ENCODE data around the gene HESX1. TPM values are rescaled to one million over a fixed set of nuclear protein-coding genes. Genes with fewer than 3 reads are reported as not detected.

HESX1 gene
- total and polyA plus RNA-seq, 2 experiments from 2014 or later, result 21.1 to 56.7 TPM

GRCh38 chr3:57163751-57164150 is 36.0 kb downstream of the HESX1 start:
- Histone ChIP-seq H3K4me1 (ENCODE audit: insufficient read depth) (peaks cover 61% of the 10 kb centered on the region), H2AFZ (no peak overlapping the region), H3K4me2 (peak overlapping the region; percentile 95), H3K9me2 (ENCODE audit: insufficient read depth) (no peaks in the 10 kb centered on the region), H3K36me3 (ENCODE audit: insufficient read depth) (no peaks in the 10 kb centered on the region; the same call in 1 of the 2 replicates), H3K27ac (ENCODE audit: low read depth) (no peak overlapping the region), H3K79me2 (replicated peaks; ENCODE audit: insufficient read depth) (peaks cover 35% of the 10 kb centered on the region), H3K27me3 (ENCODE audit: insufficient read depth) (peaks cover 9% of the 10 kb centered on the region; the same call in 1 of the 2 replicates), H4K20me1 (replicated peaks; ENCODE audit: insufficient read depth) (no peaks in the 10 kb centered on the region), H3K4me3 (peak overlapping the region; percentile 87), H3F3A (replicated peaks; ENCODE audit: low read depth) (peaks cover 14% of the 10 kb centered on the region; the same call in 1 of the 2 replicates)
- peaks cover 4% of the 10 kb centered on the region; the same call in 2 of the 3 replicates for H3K9me3 Mint-ChIP-seq
- H3K27me3 Mint-ChIP-seq (ENCODE audit: insufficient read depth, low read depth, poor library complexity), result peaks cover 33% of the 10 kb centered on the region
- TF ChIP-seq CTCF (conservative IDR thresholded peaks at IDR 0.05; ENCODE audit: low read depth in 2 of 2) (no peak), STAT1 (IDR thresholded peaks at IDR 0.05; ENCODE audit: unreplicated experiment) (no peak), EZH2 (IDR thresholded peaks at IDR 0.05; ENCODE audit: low read depth, unreplicated experiment) (no peak), POLR2AphosphoS5 (IDR thresholded peaks at IDR 0.05; ENCODE audit: low read depth) (no peak), JUNB (IDR thresholded peaks at IDR 0.05; ENCODE audit: unreplicated experiment) (no peak), CREB1 (CRISPR knock-in tag; IDR thresholded peaks at IDR 0.05; ENCODE audit: low read depth) (no peak), ZNF114 (CRISPR knock-in tag; IDR thresholded peaks at IDR 0.05) (no peak), NANOG (IDR thresholded peaks at IDR 0.05; ENCODE audit: borderline replicate concordance) (no peak), ETS1 (IDR thresholded peaks at IDR 0.05) (no peak), ZNF331 (CRISPR knock-in tag; IDR thresholded peaks at IDR 0.05; ENCODE audit: low read depth) (no peak), EZH2phosphoT487 (IDR thresholded peaks at IDR 0.05; ENCODE audit: unreplicated experiment) (no peak)
- TF ChIP-seq, protein P1, sequence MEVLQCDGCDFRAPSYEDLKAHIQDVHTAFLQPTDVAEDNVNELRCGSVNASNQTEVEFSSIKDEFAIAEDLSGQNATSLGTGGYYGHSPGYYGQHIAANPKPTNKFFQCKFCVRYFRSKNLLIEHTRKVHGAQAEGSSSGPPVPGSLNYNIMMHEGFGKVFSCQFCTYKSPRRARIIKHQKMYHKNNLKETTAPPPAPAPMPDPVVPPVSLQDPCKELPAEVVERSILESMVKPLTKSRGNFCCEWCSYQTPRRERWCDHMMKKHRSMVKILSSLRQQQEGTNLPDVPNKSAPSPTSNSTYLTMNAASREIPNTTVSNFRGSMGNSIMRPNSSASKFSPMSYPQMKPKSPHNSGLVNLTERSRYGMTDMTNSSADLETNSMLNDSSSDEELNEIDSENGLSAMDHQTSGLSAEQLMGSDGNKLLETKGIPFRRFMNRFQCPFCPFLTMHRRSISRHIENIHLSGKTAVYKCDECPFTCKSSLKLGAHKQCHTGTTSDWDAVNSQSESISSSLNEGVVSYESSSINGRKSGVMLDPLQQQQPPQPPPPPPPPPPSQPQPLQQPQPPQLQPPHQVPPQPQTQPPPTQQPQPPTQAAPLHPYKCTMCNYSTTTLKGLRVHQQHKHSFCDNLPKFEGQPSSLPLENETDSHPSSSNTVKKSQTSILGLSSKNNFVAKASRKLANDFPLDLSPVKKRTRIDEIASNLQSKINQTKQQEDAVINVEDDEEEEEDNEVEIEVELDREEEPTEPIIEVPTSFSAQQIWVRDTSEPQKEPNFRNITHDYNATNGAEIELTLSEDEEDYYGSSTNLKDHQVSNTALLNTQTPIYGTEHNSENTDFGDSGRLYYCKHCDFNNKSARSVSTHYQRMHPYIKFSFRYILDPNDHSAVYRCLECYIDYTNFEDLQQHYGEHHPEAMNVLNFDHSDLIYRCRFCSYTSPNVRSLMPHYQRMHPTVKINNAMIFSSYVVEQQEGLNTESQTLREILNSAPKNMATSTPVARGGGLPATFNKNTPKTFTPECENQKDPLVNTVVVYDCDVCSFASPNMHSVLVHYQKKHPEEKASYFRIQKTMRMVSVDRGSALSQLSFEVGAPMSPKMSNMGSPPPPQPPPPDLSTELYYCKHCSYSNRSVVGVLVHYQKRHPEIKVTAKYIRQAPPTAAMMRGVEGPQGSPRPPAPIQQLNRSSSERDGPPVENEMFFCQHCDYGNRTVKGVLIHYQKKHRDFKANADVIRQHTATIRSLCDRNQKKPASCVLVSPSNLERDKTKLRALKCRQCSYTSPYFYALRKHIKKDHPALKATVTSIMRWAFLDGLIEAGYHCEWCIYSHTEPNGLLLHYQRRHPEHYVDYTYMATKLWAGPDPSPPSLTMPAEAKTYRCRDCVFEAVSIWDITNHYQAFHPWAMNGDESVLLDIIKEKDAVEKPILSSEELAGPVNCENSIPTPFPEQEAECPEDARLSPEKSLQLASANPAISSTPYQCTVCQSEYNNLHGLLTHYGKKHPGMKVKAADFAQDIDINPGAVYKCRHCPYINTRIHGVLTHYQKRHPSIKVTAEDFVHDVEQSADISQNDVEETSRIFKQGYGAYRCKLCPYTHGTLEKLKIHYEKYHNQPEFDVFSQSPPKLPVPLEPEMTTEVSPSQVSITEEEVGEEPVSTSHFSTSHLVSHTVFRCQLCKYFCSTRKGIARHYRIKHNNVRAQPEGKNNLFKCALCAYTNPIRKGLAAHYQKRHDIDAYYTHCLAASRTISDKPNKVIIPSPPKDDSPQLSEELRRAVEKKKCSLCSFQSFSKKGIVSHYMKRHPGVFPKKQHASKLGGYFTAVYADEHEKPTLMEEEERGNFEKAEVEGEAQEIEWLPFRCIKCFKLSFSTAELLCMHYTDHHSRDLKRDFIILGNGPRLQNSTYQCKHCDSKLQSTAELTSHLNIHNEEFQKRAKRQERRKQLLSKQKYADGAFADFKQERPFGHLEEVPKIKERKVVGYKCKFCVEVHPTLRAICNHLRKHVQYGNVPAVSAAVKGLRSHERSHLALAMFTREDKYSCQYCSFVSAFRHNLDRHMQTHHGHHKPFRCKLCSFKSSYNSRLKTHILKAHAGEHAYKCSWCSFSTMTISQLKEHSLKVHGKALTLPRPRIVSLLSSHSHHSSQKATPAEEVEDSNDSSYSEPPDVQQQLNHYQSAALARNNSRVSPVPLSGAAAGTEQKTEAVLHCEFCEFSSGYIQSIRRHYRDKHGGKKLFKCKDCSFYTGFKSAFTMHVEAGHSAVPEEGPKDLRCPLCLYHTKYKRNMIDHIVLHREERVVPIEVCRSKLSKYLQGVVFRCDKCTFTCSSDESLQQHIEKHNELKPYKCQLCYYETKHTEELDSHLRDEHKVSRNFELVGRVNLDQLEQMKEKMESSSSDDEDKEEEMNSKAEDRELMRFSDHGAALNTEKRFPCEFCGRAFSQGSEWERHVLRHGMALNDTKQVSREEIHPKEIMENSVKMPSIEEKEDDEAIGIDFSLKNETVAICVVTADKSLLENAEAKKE (CRISPR knock-in tag; IDR thresholded peaks at IDR 0.05), result no peak
- TF ChIP-seq, protein P2, sequence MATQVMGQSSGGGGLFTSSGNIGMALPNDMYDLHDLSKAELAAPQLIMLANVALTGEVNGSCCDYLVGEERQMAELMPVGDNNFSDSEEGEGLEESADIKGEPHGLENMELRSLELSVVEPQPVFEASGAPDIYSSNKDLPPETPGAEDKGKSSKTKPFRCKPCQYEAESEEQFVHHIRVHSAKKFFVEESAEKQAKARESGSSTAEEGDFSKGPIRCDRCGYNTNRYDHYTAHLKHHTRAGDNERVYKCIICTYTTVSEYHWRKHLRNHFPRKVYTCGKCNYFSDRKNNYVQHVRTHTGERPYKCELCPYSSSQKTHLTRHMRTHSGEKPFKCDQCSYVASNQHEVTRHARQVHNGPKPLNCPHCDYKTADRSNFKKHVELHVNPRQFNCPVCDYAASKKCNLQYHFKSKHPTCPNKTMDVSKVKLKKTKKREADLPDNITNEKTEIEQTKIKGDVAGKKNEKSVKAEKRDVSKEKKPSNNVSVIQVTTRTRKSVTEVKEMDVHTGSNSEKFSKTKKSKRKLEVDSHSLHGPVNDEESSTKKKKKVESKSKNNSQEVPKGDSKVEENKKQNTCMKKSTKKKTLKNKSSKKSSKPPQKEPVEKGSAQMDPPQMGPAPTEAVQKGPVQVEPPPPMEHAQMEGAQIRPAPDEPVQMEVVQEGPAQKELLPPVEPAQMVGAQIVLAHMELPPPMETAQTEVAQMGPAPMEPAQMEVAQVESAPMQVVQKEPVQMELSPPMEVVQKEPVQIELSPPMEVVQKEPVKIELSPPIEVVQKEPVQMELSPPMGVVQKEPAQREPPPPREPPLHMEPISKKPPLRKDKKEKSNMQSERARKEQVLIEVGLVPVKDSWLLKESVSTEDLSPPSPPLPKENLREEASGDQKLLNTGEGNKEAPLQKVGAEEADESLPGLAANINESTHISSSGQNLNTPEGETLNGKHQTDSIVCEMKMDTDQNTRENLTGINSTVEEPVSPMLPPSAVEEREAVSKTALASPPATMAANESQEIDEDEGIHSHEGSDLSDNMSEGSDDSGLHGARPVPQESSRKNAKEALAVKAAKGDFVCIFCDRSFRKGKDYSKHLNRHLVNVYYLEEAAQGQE (IDR thresholded peaks at IDR 0.05; ENCODE audit: unreplicated experiment), result no peak
- no peak for DNase-seq (ENCODE audit: low spot score)
- H3K4me3 Mint-ChIP-seq, result peak overlapping the region; percentile 95
- no peak overlapping the region for H3K27ac Mint-ChIP-seq
- H3K4me1 Mint-ChIP-seq, result peaks cover 75% of the 10 kb centered on the region
- ATAC-seq, result peak; percentile 1; the same call in 2 of the 3 replicates
- peaks cover 14% of the 10 kb centered on the region; the same call in 2 of the 3 replicates for H3K36me3 Mint-ChIP-seq (ENCODE audit: low read depth)

Measured in GM23338 (cell line).